Psoas muscle (tissue), 8 donors: ENCODE results near the gene BMP10. TPM values are rescaled to one million over a fixed set of nuclear protein-coding genes. Genes with fewer than 3 reads are reported as not detected.
"Not testable (repeated sequence)": the region's sequence is repeated elsewhere in the genome, so short reads cannot be mapped to it uniquely, and the experiment has no call there.

Experiments
- ATAC-seq, 4 donors: fragments of 200-7000 bp; cut with Tn5 transposase; one replicate each; pipeline ENCODE4 v1.9.1; 2020; ENCODE audit warnings: moderate library complexity in 3 of 4, mild to moderate bottlenecking in 2 of 4
- DNase-seq, 2 donors: peaks; one replicate each; pipeline ENCODE4 v3.0.0-alpha.2; 2020
- H3K27ac ChIP-seq: fragments of 200-600 bp; one replicate; pipeline ENCODE4 v1.8.0; 2022
- H3K27me3 ChIP-seq, 3 donors: fragments of 200-600 bp in 1 of 3; one replicate each; pipeline versions ENCODE4 v1.6.1 to v1.8.0; 2013 to 2022; ENCODE audit warnings: low read length in 2 of 3, mild to moderate bottlenecking in 2 of 3, moderate library complexity in 1 of 3; ENCODE audit not compliant: insufficient read depth in 3 of 3
- H3K36me3 ChIP-seq, 2 donors: fragments of 200-600 bp in 1 of 2; one replicate each; pipeline versions ENCODE4 v1.6.1 to v1.8.0; 2013 to 2022; ENCODE audit warnings: low read depth in 1 of 2, mild to moderate bottlenecking in 1 of 2, moderate library complexity in 1 of 2; ENCODE audit not compliant: insufficient read depth in 1 of 2
- H3K4me1 ChIP-seq: fragments of 200-600 bp; one replicate; pipeline ENCODE4 v1.8.0; 2022
- H3K4me3 ChIP-seq: fragments of 200-600 bp; one replicate; pipeline ENCODE4 v1.8.0; 2022; ENCODE audit warnings: mild to moderate bottlenecking
- H3K9me3 ChIP-seq: fragments of 200-600 bp; one replicate; pipeline ENCODE4 v1.8.0; 2022
- WGBS, 3 donors: extraction: QIAGEN DNeasy Blood & Tissue Kit; methylation state at CpG; one replicate each; pipeline versions ENCODE4 v1.1.6 to v1.1.7; 2013; 5-methylcytosine and 5-hydroxymethylcytosine counted together
- intact Hi-C, 2 donors: fragments of 100-400 bp; cut with DNase I; formaldehyde crosslinking; loops; one replicate each; pipeline versions ENCODE4 v1.11.0 to v1.14.2; 2022
- polyA plus RNA-seq, 3 donors: library from polyadenylated mRNA; stranded (reverse); fragments of 200-250 nt; gene quantifications; one replicate each; pipeline ENCODE4 v1.2.3, GENCODE V29; 2013
- total RNA-seq, 4 donors: library from RNA; stranded (reverse); fragmentation: NEBNext Ultra II Directional in 2 of 4; extraction: Animal tissue kit (Norgen Biotek cat#: 25700) in 2 of 4; gene quantifications; one replicate each; pipeline versions ENCODE4 v1.2.1 to v1.2.4, GENCODE V29; 2021 to 2023
- TF ChIP-seq, protein P1 (sequence below): fragments of 200-600 bp; IDR thresholded peaks from one replicate; pipeline ENCODE4 v1.8.0; 2022; ENCODE audit warnings: antibody characterized with exemption
- donor health status: healthy with polysubstance abuse.
- donor health status: DM: no; HTN: no; CAD: no; lungs with moderate emphysema.
- donor health status: Bipolar disorder and iron deficiency.
- donor health status: healthy.
- donor health status: DM: yes; HTN: yes; CAD: no.
- donor health status: DM: no; HTN: no; CAD: no.
- donor health status: DM: no; HTN: no; CAD: no.
- donor health status: DM: yes; HTN: yes; CAD: no.

The BMP10 gene
- total and polyA plus RNA-seq, 7 donors, result 0.17 to 0.27 TPM; not detected in 5

DNA sequence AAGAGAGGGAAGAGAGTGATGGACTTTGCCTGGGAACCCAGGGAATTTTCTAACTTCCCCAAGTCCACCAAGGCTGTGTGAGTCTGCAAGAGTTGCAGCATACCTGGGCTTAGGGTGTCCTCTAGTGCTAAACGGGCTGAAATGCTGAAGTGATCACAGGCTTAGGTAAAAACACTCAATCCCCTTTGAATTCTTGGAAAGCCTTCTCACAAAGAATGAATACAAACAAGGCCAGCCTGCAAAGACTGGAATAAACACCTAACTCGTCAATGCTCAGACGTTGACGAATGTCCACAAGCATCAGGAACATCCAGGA, 30.0 kb upstream of the BMP10 start:
- 82 to 87% (median 85%) methylated on average over 4 of the region's 4 CpGs for WGBS, 3 donors
- intact Hi-C loops, result no loop called here
- Histone ChIP-seq H3K36me3 (no peaks in the 10 kb centered on the region), H3K27me3 (no peaks in the 10 kb centered on the region), H3K9me3 (peaks cover 5% of the 10 kb centered on the region), H3K4me3 (no peak overlapping the region), H3K4me1 (no peaks in the 10 kb centered on the region), H3K27ac (no peak overlapping the region)
- ATAC-seq (no peak), DNase-seq (no peak)
- TF ChIP-seq, protein P1, sequence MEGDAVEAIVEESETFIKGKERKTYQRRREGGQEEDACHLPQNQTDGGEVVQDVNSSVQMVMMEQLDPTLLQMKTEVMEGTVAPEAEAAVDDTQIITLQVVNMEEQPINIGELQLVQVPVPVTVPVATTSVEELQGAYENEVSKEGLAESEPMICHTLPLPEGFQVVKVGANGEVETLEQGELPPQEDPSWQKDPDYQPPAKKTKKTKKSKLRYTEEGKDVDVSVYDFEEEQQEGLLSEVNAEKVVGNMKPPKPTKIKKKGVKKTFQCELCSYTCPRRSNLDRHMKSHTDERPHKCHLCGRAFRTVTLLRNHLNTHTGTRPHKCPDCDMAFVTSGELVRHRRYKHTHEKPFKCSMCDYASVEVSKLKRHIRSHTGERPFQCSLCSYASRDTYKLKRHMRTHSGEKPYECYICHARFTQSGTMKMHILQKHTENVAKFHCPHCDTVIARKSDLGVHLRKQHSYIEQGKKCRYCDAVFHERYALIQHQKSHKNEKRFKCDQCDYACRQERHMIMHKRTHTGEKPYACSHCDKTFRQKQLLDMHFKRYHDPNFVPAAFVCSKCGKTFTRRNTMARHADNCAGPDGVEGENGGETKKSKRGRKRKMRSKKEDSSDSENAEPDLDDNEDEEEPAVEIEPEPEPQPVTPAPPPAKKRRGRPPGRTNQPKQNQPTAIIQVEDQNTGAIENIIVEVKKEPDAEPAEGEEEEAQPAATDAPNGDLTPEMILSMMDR, result no peak

DNA sequence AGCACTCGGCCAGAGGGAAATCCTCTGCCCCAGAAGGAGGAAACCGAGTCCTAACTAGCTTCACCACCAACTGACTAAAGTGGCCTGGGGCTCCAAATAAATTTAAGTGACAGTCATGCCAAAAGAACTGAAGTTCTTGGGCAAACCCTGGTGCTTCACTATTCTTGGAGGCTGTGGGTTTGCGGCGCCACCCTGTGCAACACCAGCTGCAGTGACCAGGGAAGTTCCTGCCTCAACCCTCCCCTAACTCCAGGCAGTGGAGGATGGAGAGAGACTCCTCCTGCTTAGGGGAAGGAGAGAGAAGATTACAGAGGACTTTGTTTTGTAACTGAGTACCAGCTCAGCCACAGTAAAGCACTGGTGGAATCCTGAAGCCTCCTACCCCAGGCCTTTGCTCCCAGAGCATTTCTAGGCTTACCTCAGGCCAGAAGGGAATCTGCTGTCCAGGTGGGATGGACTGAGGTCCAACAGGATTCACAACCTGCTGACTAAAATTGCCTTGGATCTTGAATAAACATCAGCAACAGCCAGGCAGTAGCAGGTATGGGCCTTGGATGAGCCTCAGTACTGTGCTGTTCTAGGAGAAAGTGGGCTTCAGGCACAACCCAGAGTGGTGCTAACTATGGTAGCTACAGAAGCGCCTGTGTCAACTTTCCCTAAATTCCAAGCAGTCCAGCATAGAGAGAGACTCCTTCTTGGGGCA, 29.4 kb upstream of the BMP10 start:
- TF ChIP-seq, protein P1, result no peak
- no peaks in the 10 kb centered on the region for H3K4me1 ChIP-seq
- peaks cover 5% of the 10 kb centered on the region for H3K9me3 ChIP-seq
- H3K27me3 ChIP-seq, result no peaks in the 10 kb centered on the region
- 93 to 96% (median 94%) methylated on average over 5 of the region's 5 CpGs for WGBS, 3 donors
- no peak for ATAC-seq
- DNase-seq, result no peak
- no peaks in the 10 kb centered on the region for H3K36me3 ChIP-seq
- H3K27ac ChIP-seq, result no peak overlapping the region
- intact Hi-C loops, result no loop called here
- H3K4me3 ChIP-seq, result no peak overlapping the region

DNA sequence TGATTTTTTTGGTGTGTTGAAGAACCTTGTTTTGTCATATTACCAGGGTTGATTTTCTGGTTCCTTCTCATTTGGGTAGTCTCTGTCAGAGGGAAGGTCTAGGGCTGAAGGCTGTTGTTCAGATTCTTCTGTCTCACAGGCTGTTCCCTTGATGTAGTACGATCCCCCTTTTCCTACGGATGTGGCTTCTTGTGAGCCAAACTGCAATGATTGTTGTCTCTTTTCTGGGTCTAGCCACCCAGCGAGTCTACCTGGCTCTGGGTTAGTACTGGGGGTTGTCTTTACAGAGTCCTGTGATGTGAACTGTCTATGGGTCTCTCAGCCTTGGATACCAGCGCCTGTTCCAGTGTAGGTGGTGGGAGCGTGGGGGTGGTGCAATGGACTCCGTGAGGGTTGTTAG, 24.8 kb upstream of the BMP10 start:
- 93 to 97% (median 94%) methylated on average over 6 of the region's 6 CpGs for WGBS, 3 donors
- H3K27me3 ChIP-seq, result not testable (repeated sequence)

DNA sequence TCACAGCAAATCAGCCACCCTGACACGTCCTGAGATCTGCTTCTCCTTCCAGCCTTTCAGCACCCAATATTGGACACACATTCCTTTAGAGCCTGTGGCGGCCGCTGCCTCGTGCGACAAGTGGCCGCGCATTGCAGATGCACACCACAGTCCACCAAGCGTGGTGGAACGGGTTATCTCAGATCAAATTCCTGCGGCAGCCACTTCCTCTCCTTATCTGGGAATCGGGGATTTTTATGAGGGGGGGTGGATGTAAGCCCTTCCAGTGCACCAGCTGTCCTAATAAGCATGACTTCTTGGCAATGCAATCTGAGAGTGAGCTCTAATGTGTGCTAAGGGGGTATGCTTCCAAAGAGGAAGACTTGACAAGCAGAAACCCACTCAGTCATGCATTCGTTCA, 18.3 kb upstream of the BMP10 start:
- Histone ChIP-seq H3K4me3 (no peak overlapping the region), H3K9me3 (no peaks in the 10 kb centered on the region), H3K4me1 (no peaks in the 10 kb centered on the region), H3K27me3 (no peaks in the 10 kb centered on the region), H3K27ac (no peak overlapping the region), H3K36me3 (no peaks in the 10 kb centered on the region)
- ATAC-seq (peak in 1 of 4 donors; percentile 17), DNase-seq (no peak)
- WGBS, 3 donors, result 22 to 31% (median 25%) methylated on average over 12 of the region's 12 CpGs
- intact Hi-C loops, result no loop called here
- TF ChIP-seq, protein P1, result no peak

More for the DNA sequence above, 24.8 kb upstream of the BMP10 start:
- H3K4me3 ChIP-seq, H3K27ac ChIP-seq, H3K9me3 ChIP-seq, intact Hi-C loops, H3K36me3 ChIP-seq, H3K4me1 ChIP-seq, DNase-seq, ATAC-seq: not testable (repeated sequence)

DNA sequence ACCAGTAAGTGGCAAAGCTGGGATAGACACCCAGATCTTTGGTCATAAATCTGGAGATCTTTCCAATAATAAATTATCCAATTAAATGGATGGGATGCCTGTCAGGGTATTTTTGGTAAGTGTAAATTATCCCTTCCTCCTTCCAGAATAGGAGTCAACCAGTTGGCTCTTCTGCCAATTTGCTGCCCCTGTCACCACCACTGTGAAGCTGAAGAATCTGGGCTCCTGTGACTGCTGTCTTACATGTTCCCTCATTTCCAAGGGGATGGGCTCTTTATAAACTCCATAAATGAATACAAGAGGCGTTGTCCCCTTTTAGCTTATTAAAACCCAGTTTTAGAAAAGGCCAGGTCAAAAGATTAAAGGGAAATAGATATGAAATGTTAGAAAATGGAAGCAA, 17.8 kb upstream of the BMP10 start:
- ATAC-seq, result no peak
- WGBS, 3 donors, result 26 to 55% (median 44%) methylated on average over 1 of the region's 1 CpG

More for the DNA sequence above, 17.8 kb upstream of the BMP10 start:
- no peak for DNase-seq
- H3K4me3 ChIP-seq, result no peak overlapping the region
- TF ChIP-seq, protein P1, result no peak
- no peaks in the 10 kb centered on the region for H3K9me3 ChIP-seq
- intact Hi-C loops, result no loop called here
- H3K4me1 ChIP-seq, result no peaks in the 10 kb centered on the region
- no peaks in the 10 kb centered on the region for H3K36me3 ChIP-seq
- no peaks in the 10 kb centered on the region for H3K27me3 ChIP-seq
- no peak overlapping the region for H3K27ac ChIP-seq
